ENCODE data around the gene SLC39A10. TPM values are rescaled to one million over a fixed set of nuclear protein-coding genes. Genes with fewer than 3 reads are reported as not detected.

The SLC39A10 gene
- total RNA-seq, 1 donor from 2014 or later = 52.3 TPM

GRCh38 chr2:195674491-195675221 is 17.6 kb downstream of the SLC39A10 start:
- Mint-ChIP-seq H3K27ac (no peak overlapping the region), H3K27me3 (no peaks in the 10 kb centered on the region), H3K4me1 (peaks cover 23% of the 10 kb centered on the region), H3K4me3 (no peak overlapping the region), H3K9me3 (no peaks in the 10 kb centered on the region), H3K36me3 (ENCODE audit: low read depth) (peaks cover 18% of the 10 kb centered on the region)
- DNase-seq (no peak), ATAC-seq (ENCODE audit: low read depth) (no peak)
- intact Hi-C loops (cut with micrococcal nuclease) = no loop called here
- ChIA-PET POLR2A (no interaction called here), CTCF (no interaction called here)
- TF ChIP-seq CTCF (IDR thresholded peaks at IDR 0.05) = no peak

- intact Hi-C loops (cut with micrococcal nuclease) = no loop called here
Observed at GRCh38 chr2:195675783-195676427, 18.9 kb downstream of the SLC39A10 start.

GRCh38 chr2:195677290-195677689 is 20.3 kb downstream of the SLC39A10 start:
- Mint-ChIP-seq H3K9me3 (no peaks in the 10 kb centered on the region), H3K27ac (no peak overlapping the region), H3K36me3 (ENCODE audit: low read depth) (peaks cover 30% of the 10 kb centered on the region), H3K4me1 (peaks cover 17% of the 10 kb centered on the region), H3K4me3 (no peak overlapping the region), H3K27me3 (no peaks in the 10 kb centered on the region)
- no peak for DNase-seq
- ChIA-PET POLR2A (no interaction called here), CTCF (interaction anchor here (1.2 kb wide), 1 partner anchor 13 kb away, joined by 3 read pairs; no protein-coding TSS in a partner anchor)
- intact Hi-C loops (cut with micrococcal nuclease) = no loop called here
- no peak for TF ChIP-seq CTCF (IDR thresholded peaks at IDR 0.05)
- no peak for ATAC-seq (ENCODE audit: low read depth)

More at GRCh38 chr2:195675783-195676427, 18.9 kb downstream of the SLC39A10 start:
- no peaks in the 10 kb centered on the region for H3K9me3 Mint-ChIP-seq
- H3K27me3 Mint-ChIP-seq = no peaks in the 10 kb centered on the region
- TF ChIP-seq CTCF (IDR thresholded peaks at IDR 0.05) = no peak
- POLR2A ChIA-PET = no interaction called here
- H3K27ac Mint-ChIP-seq = no peak overlapping the region
- no peak for ATAC-seq (ENCODE audit: low read depth)
- H3K4me3 Mint-ChIP-seq = no peak overlapping the region
- no peak for DNase-seq
- H3K36me3 Mint-ChIP-seq (ENCODE audit: low read depth) = peaks cover 30% of the 10 kb centered on the region
- CTCF ChIA-PET = no interaction called here
- H3K4me1 Mint-ChIP-seq = peaks cover 21% of the 10 kb centered on the region

- ATAC-seq (ENCODE audit: low read depth) = no peak
- DNase-seq = no peak
- Mint-ChIP-seq H3K27ac (no peak overlapping the region), H3K4me1 (peaks cover 15% of the 10 kb centered on the region), H3K9me3 (no peaks in the 10 kb centered on the region), H3K27me3 (no peaks in the 10 kb centered on the region), H3K36me3 (ENCODE audit: low read depth) (peaks cover 32% of the 10 kb centered on the region), H3K4me3 (no peak overlapping the region)
- POLR2A ChIA-PET = no interaction called here
- TF ChIP-seq CTCF (IDR thresholded peaks at IDR 0.05) = no peak
- CTCF ChIA-PET = interaction anchor here (1.2 kb wide), 1 partner anchor 13 kb away, joined by 3 read pairs; no protein-coding TSS in a partner anchor
- intact Hi-C loops (cut with micrococcal nuclease) = no loop called here
Observed at GRCh38 chr2:195677884-195678283, 20.9 kb downstream of the SLC39A10 start.

- peaks cover 51% of the 10 kb centered on the region for H3K36me3 Mint-ChIP-seq (ENCODE audit: low read depth)
- no peak overlapping the region for H3K4me3 Mint-ChIP-seq
- DNase-seq (no peak), ATAC-seq (ENCODE audit: low read depth) (no peak)
- H3K27me3 Mint-ChIP-seq = no peaks in the 10 kb centered on the region
- ChIA-PET POLR2A (no interaction called here), CTCF (no interaction called here)
- intact Hi-C loops (cut with micrococcal nuclease) = no loop called here
- no peaks in the 10 kb centered on the region for H3K9me3 Mint-ChIP-seq
- no peak overlapping the region for H3K27ac Mint-ChIP-seq
- peaks cover 10% of the 10 kb centered on the region for H3K4me1 Mint-ChIP-seq
- no peak for TF ChIP-seq CTCF (IDR thresholded peaks at IDR 0.05)
Observed at GRCh38 chr2:195682077-195682476, 25.1 kb downstream of the SLC39A10 start.
